Ishikawa (cell line): Measurements from ENCODE around the gene DNMT3B.

Experiments
- CREB1 ChIP-seq: IDR thresholded peaks from 2 replicates; pipeline ENCODE4 v1.6.1; 2012; ENCODE audit warnings: low read depth
- EP300 ChIP-seq: IDR thresholded peaks from 2 replicates; pipeline ENCODE4 v1.6.1; 2012; ENCODE audit warnings: borderline replicate concordance
- RAD21 ChIP-seq: IDR thresholded peaks from 2 replicates; pipeline ENCODE4 v1.6.1; 2012; ENCODE audit warnings: low read depth
- TEAD4 ChIP-seq: IDR thresholded peaks from 2 replicates; pipeline ENCODE4 v1.6.1; 2012
- YY1 ChIP-seq: IDR thresholded peaks from 2 replicates; pipeline ENCODE4 v1.6.1; 2012; ENCODE audit warnings: low read depth

DNA sequence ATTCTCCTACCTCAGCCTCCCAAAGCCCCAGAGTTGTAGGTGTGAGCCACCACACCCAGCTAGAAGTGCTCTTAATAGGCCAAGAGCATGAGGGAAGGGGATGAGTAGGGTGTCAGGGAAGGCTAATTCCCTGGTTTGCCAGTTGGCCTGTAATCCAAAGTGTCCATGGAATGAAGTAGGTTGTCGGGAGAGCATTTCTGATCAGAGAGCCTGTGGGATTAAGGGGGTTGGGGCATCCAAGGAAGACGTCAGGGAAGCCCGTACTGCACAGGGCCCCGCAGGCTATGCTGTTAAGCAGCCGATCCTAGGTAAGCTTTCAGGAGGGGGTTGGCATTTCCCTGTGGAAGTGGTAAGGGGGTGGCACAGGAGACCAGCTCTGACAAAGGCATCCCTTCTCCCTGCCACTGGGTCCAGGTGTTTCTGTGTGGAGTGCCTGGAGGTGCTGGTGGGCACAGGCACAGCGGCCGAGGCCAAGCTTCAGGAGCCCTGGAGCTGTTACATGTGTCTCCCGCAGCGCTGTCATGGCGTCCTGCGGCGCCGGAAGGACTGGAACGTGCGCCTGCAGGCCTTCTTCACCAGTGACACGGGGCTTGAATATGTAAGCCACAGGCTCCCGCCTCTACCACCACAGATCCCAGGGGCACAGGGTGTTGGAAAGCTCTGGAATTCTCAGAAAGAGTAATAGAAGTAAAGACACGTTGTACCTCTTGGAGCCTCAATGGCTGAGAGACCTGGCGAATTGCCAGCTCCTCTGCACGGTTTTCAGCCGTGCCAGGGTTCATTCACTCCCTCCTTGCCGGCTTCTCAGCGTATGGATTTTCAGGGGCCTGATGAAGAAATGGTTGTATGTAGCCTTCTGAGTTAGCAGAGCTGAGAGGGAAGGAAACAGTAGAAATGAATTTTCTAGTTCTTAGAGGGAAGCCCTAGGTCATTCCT, 36.1 kb downstream of the DNMT3B start:
- no peak for TF ChIP-seq YY1
- TF ChIP-seq TEAD4, result no peak
- no peak for TF ChIP-seq RAD21
- TF ChIP-seq EP300, result no peak
- no peak for TF ChIP-seq CREB1
